Mucosa of rectum (tissue), 2 donors: ENCODE measurements around the gene BABAM2.

Experiments
- H3K27ac ChIP-seq, 2 donors: one replicate each; pipeline ENCODE4 v1.7.0; 2013; ENCODE audit warnings: inconsistent platforms in 2 of 2, low read depth in 2 of 2, low read length in 2 of 2
- H3K27me3 ChIP-seq, 2 donors: one replicate each; pipeline ENCODE4 v1.7.0; 2013; ENCODE audit warnings: low read length in 2 of 2; ENCODE audit not compliant: control insufficient read depth in 2 of 2, insufficient read depth in 2 of 2
- H3K36me3 ChIP-seq, 2 donors: one replicate each; pipeline ENCODE4 v1.7.0; 2013; ENCODE audit warnings: low read length in 2 of 2; ENCODE audit not compliant: control insufficient read depth in 2 of 2, insufficient read depth in 2 of 2
- H3K4me1 ChIP-seq, 2 donors: one replicate each; pipeline ENCODE4 v1.7.0; 2013; ENCODE audit warnings: low read length in 2 of 2, mild to moderate bottlenecking in 1 of 2; ENCODE audit not compliant: control insufficient read depth in 2 of 2, insufficient read depth in 2 of 2
- H3K4me3 ChIP-seq, 2 donors: one replicate each; pipeline ENCODE4 v1.7.0; 2013; ENCODE audit warnings: low read length in 2 of 2
- H3K9ac ChIP-seq, 2 donors: one replicate each; pipeline ENCODE4 v1.7.0; 2013; ENCODE audit warnings: low read length in 2 of 2, low read depth in 1 of 2, mild to moderate bottlenecking in 1 of 2
- H3K9me3 ChIP-seq, 2 donors: one replicate each; pipeline ENCODE4 v1.7.0; 2013; ENCODE audit warnings: low read length in 2 of 2; ENCODE audit not compliant: control insufficient read depth in 2 of 2
- donor health status: healthy.
- donor health status: Normal muscosa, but diverticular disease.

Gene BABAM2

GRCh38 chr2:28320009-28320365 is 429.5 kb downstream of the BABAM2 start:
- H3K4me1 ChIP-seq: peaks cover 5 to 6% of the 10 kb centered on the region in 2 donors
- no peak overlapping the region for H3K27ac ChIP-seq
- H3K27me3 ChIP-seq: no peaks in the 10 kb centered on the region
- no peaks in the 10 kb centered on the region for H3K9me3 ChIP-seq
- no peaks in the 10 kb centered on the region for H3K36me3 ChIP-seq
- no peak overlapping the region for H3K9ac ChIP-seq
- no peak overlapping the region for H3K4me3 ChIP-seq

- no peaks in the 10 kb centered on the region for H3K27me3 ChIP-seq
- peaks cover 5 to 6% of the 10 kb centered on the region in 2 donors for H3K4me1 ChIP-seq
- H3K4me3 ChIP-seq: no peak overlapping the region
- no peaks in the 10 kb centered on the region for H3K36me3 ChIP-seq
- H3K9me3 ChIP-seq: no peaks in the 10 kb centered on the region
- no peak overlapping the region for H3K27ac ChIP-seq
- H3K9ac ChIP-seq: no peak overlapping the region
Measured at GRCh38 chr2:28320371-28320770, 429.8 kb downstream of the BABAM2 start.

GRCh38 chr2:28321426-28321825 is 430.9 kb downstream of the BABAM2 start:
- H3K4me1 ChIP-seq: peaks cover 6% of the 10 kb centered on the region in 2 donors
- no peak overlapping the region for H3K27ac ChIP-seq
- no peaks in the 10 kb centered on the region for H3K9me3 ChIP-seq
- no peak overlapping the region for H3K9ac ChIP-seq
- no peaks in the 10 kb centered on the region for H3K27me3 ChIP-seq
- H3K4me3 ChIP-seq: no peak overlapping the region
- H3K36me3 ChIP-seq: no peaks in the 10 kb centered on the region

- Histone ChIP-seq H3K27me3 (no peaks in the 10 kb centered on the region), H3K9ac (no peak overlapping the region), H3K36me3 (no peaks in the 10 kb centered on the region), H3K4me3 (no peak overlapping the region), H3K9me3 (no peaks in the 10 kb centered on the region), H3K4me1 (peaks cover 6% of the 10 kb centered on the region in 2 donors), H3K27ac (no peak overlapping the region)
Measured at GRCh38 chr2:28322051-28322450, 431.5 kb downstream of the BABAM2 start.

GRCh38 chr2:28322456-28322855 is 431.9 kb downstream of the BABAM2 start:
- Histone ChIP-seq H3K9ac (no peak overlapping the region), H3K4me1 (peaks cover 6 to 7% of the 10 kb centered on the region in 2 donors), H3K36me3 (no peaks in the 10 kb centered on the region), H3K4me3 (no peak overlapping the region), H3K9me3 (no peaks in the 10 kb centered on the region), H3K27ac (no peak overlapping the region), H3K27me3 (no peaks in the 10 kb centered on the region)

- H3K4me1 ChIP-seq: peaks cover 6 to 12% of the 10 kb centered on the region in 2 donors
- H3K27ac ChIP-seq: no peak overlapping the region
Measured at GRCh38 chr2:28322981-28323396, 432.5 kb downstream of the BABAM2 start.

GRCh38 chr2:28325173-28325566 is 434.6 kb downstream of the BABAM2 start:
- Histone ChIP-seq H3K27me3 (no peaks in the 10 kb centered on the region), H3K27ac (no peak overlapping the region), H3K36me3 (no peaks in the 10 kb centered on the region), H3K9ac (no peak overlapping the region), H3K4me3 (no peak overlapping the region), H3K9me3 (no peaks in the 10 kb centered on the region), H3K4me1 (peaks cover 2 to 7% of the 10 kb centered on the region in 2 donors)

More at GRCh38 chr2:28322981-28323396, 432.5 kb downstream of the BABAM2 start:
- Histone ChIP-seq H3K36me3 (no peaks in the 10 kb centered on the region), H3K9me3 (no peaks in the 10 kb centered on the region), H3K4me3 (no peak overlapping the region), H3K27me3 (no peaks in the 10 kb centered on the region), H3K9ac (no peak overlapping the region)

GRCh38 chr2:28325567-28326468 is 435.3 kb downstream of the BABAM2 start:
- H3K4me3 ChIP-seq: no peak overlapping the region
- H3K9me3 ChIP-seq: no peaks in the 10 kb centered on the region
- H3K27me3 ChIP-seq: no peaks in the 10 kb centered on the region
- H3K36me3 ChIP-seq: no peaks in the 10 kb centered on the region
- H3K9ac ChIP-seq: no peak overlapping the region
- no peak overlapping the region for H3K27ac ChIP-seq
- peaks cover 2 to 7% of the 10 kb centered on the region in 2 donors for H3K4me1 ChIP-seq

GRCh38 chr2:28326469-28326805 is 435.9 kb downstream of the BABAM2 start:
- H3K36me3 ChIP-seq: no peaks in the 10 kb centered on the region
- H3K27ac ChIP-seq: no peak overlapping the region
- H3K9ac ChIP-seq: no peak overlapping the region
- H3K9me3 ChIP-seq: no peaks in the 10 kb centered on the region
- H3K4me1 ChIP-seq: peaks cover 2 to 7% of the 10 kb centered on the region in 2 donors
- H3K27me3 ChIP-seq: no peaks in the 10 kb centered on the region
- no peak overlapping the region for H3K4me3 ChIP-seq

- Histone ChIP-seq H3K9me3 (no peaks in the 10 kb centered on the region), H3K4me1 (peaks cover 2 to 7% of the 10 kb centered on the region in 2 donors), H3K27ac (peak overlapping the region in 1 of 2 donors; percentile 23), H3K4me3 (no peak overlapping the region), H3K9ac (no peak overlapping the region), H3K27me3 (no peaks in the 10 kb centered on the region), H3K36me3 (no peaks in the 10 kb centered on the region)
Measured at GRCh38 chr2:28326881-28327505, 436.5 kb downstream of the BABAM2 start.
